Right lobe of liver (tissue), 6 donors: ENCODE results near the gene TAF3. TPM values are rescaled to one million over a fixed set of nuclear protein-coding genes. Genes with fewer than 3 reads are reported as not detected.

Experiments used
- ATAC-seq, 4 donors: fragments of 200-7000 bp; cut with Tn5 transposase; one replicate each; pipeline ENCODE4 v1.9.1; 2020; ENCODE audit warnings: mild to moderate bottlenecking in 4 of 4, moderate library complexity in 4 of 4
- DNase-seq, 3 donors: peaks; one replicate each; pipeline ENCODE4 v3.0.0-alpha.2; 2020
- H3K27ac ChIP-seq, 3 donors: fragments of 200-600 bp; one replicate each; pipeline ENCODE4 v1.8.0; 2022
- H3K27me3 ChIP-seq, 2 donors: fragments of 200-600 bp; one replicate each; pipeline ENCODE4 v1.8.0; 2022
- H3K36me3 ChIP-seq, 4 donors: fragments of 200-600 bp; sonication (generic) in 1 of 4; one replicate each; pipeline versions ENCODE4 v1.5.1 to v1.8.0; 2017 to 2022; ENCODE audit warnings: control low read depth in 1 of 4
- H3K4me1 ChIP-seq, 4 donors: fragments of 200-600 bp; sonication (generic) in 1 of 4; one replicate each; pipeline versions ENCODE4 v1.5.1 to v1.8.0; 2017 to 2022; ENCODE audit warnings: control low read depth in 1 of 4
- H3K4me3 ChIP-seq, 3 donors: fragments of 200-600 bp; one replicate each; pipeline ENCODE4 v1.8.0; 2022
- H3K9me3 ChIP-seq, 4 donors: fragments of 200-600 bp; sonication (generic) in 1 of 4; one replicate each; pipeline versions ENCODE4 v1.5.1 to v1.8.0; 2017 to 2022; ENCODE audit warnings: control low read depth in 1 of 4
- CTCF ChIP-seq, 4 donors: fragments of 200-600 bp in 3 of 4; fragments of 450-650 bp in 1 of 4; IDR thresholded peaks; one replicate each; pipeline versions ENCODE4 v1.5.1 to v1.8.0; 2016 to 2022; ENCODE audit warnings: antibody characterized with exemption in 4 of 4, mild to moderate bottlenecking in 2 of 4
- POLR2A ChIP-seq: fragments of 450-650 bp; IDR thresholded peaks from one replicate; pipeline ENCODE4 v1.6.1; 2017; ENCODE audit warnings: antibody characterized with exemption, mild to moderate bottlenecking
- WGBS: methylation state at CpG from one replicate; pipeline ENCODE4 v1.1.6; 2018; ENCODE audit warnings: low coverage, low lambda C conversion rate; ENCODE audit not compliant: insufficient coverage; ENCODE audit errors: missing lambda C conversion rate; 5-methylcytosine and 5-hydroxymethylcytosine counted together
- intact Hi-C, 2 donors: fragments of 100-400 bp; cut with DNase I; formaldehyde crosslinking; loops; one replicate each; pipeline versions ENCODE4 v1.11.2 to v1.14.1; 2022
- total RNA-seq, 6 experiments: library from RNA; depleted of rRNA in 2 of 6; stranded (reverse); fragments of >200 nt in 2 of 6; fragmentation: NEBNext Ultra II Directional in 3 of 6; extraction: Animal tissue kit (Norgen Biotek cat#: 25700) in 3 of 6; gene quantifications; one replicate each; pipeline versions ENCODE4 v1.1.0 to v1.2.4, GENCODE V29; 2016 to 2023
- donor health status: DM: no; HTN: yes; CAD: no.
- donor health status: DM: no; HTN: no; CAD: no.
- donor health status: DM: no; HTN: no; CAD: no.
- donor health status: DM: no; HTN: yes; CAD: no.
- donor health status: DM: no; HTN: yes; CAD: no.

Gene TAF3
- total RNA-seq, 6 experiments from 2014 or later, result 1.9 to 3.5 (median 3.0) TPM

DNA sequence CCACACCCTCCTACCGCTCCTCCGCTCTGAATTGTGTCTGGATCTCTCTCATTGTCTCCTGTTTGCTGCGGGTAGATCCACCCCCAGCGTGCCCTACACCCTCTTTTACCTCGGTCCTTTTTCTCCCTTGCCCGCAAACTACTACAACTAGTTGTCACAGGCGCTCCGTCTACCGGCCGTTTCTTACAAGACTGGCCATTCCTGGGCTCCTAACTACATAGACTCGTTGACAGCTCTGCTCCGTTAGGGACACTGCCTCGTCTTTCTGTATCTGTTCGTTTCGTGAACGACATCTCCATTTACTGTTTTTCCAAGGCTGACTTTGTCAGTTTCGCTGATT is 786 bp downstream of the TAF3 start:
- Histone ChIP-seq H3K4me1 (peaks cover 0 to 8% (median 4%) of the 10 kb centered on the region in 4 donors), H3K4me3 (peak overlapping the region; percentile 89 to 99 (median 98)), H3K27ac (peak overlapping the region in 1 of 3 donors; percentile 43), H3K36me3 (no peaks in the 10 kb centered on the region), H3K27me3 (no peaks in the 10 kb centered on the region), H3K9me3 (no peaks in the 10 kb centered on the region)
- WGBS, result 0% methylated on average over 17 of the region's 17 CpGs
- intact Hi-C loops, result no loop called here
- TF ChIP-seq CTCF (IDR thresholded peaks at IDR 0.05) (peak in 3 of 4 donors; percentile 26 to 42 (median 37)), POLR2A (no peak)
- ATAC-seq (peak; percentile 67 to 75 (median 72)), DNase-seq (peak; percentile 53 to 62 (median 54))

- 91% methylated on average over 3 of the region's 3 CpGs for WGBS
- Histone ChIP-seq H3K36me3 (peaks cover 0 to 15% (median 0%) of the 10 kb centered on the region in 4 donors), H3K9me3 (no peaks in the 10 kb centered on the region), H3K27me3 (no peaks in the 10 kb centered on the region), H3K4me1 (peaks cover 0 to 7% (median 4%) of the 10 kb centered on the region in 4 donors), H3K4me3 (no peak overlapping the region), H3K27ac (no peak overlapping the region)
- no peak for ATAC-seq
- intact Hi-C loops, result no loop called here
- TF ChIP-seq POLR2A (no peak), CTCF (IDR thresholded peaks at IDR 0.05) (no peak)
- DNase-seq, result no peak
Observed at GRCh38 chr10:7824251-7824650, 5.9 kb downstream of the TAF3 start.

DNA sequence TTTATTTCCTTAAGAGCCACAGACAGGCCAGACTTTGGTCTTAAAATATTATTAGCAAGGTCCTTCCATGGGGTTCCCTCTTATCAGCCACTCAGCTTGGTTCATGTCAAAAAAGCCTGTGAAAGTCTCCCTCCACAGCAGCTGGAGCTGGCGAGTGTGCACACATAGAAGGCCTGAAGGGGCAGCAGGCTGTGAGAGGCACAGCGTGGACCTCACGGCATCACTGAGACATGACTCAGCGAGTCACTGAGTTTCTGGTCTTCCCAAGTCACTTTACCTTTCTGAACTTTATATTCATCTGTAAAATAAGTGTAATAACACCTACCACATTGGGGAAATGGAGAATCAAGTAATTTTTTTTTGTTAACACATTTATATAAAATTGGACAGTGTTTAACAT is 8.7 kb downstream of the TAF3 start:
- no peaks in the 10 kb centered on the region for H3K27me3 ChIP-seq
- ATAC-seq (no peak), DNase-seq (no peak)
- H3K9me3 ChIP-seq, result no peaks in the 10 kb centered on the region
- 95% methylated on average over 4 of the region's 4 CpGs for WGBS
- H3K36me3 ChIP-seq, result peaks cover 0 to 15% (median 0%) of the 10 kb centered on the region in 4 donors
- TF ChIP-seq CTCF (IDR thresholded peaks at IDR 0.05) (no peak), POLR2A (no peak)
- no peak overlapping the region for H3K27ac ChIP-seq
- intact Hi-C loops, result no loop called here
- H3K4me1 ChIP-seq, result no peaks in the 10 kb centered on the region
- H3K4me3 ChIP-seq, result no peak overlapping the region

DNA sequence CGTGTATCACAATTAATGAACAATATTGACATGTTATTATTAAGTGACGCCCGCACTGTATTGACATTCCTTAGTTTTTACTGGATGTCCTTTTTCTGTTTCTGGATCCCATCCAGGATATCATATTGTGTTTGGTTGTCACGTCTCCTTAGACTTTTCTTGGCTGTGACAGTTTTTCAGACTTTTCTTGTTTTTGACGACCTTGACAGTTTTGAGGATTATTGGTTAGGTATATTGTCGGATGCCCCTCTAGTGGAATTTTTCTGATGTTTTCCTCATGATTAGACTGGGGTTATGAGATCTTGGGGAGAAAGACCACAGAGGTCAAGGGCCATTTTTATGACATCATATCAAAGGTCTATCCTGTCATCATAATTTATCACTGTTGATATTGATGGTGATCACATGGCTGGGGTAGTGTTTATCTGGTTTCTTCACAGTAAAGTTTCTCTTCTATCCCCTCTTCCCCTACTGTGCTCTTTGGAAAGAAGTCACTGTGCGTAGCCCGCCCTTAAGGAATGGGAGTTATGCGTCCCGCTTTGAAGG is 11.1 kb downstream of the TAF3 start:
- no peak for ATAC-seq
- TF ChIP-seq POLR2A (no peak), CTCF (IDR thresholded peaks at IDR 0.05) (no peak)
- H3K36me3 ChIP-seq, result peaks cover 0 to 13% (median 0%) of the 10 kb centered on the region in 4 donors
- no peak for DNase-seq
- no peak overlapping the region for H3K27ac ChIP-seq
- H3K27me3 ChIP-seq, result no peaks in the 10 kb centered on the region
- no peak overlapping the region for H3K4me3 ChIP-seq
- no peaks in the 10 kb centered on the region for H3K4me1 ChIP-seq
- whole genome bisulfite sequencing, result 96% methylated on average over 10 of the region's 10 CpGs
- no peaks in the 10 kb centered on the region for H3K9me3 ChIP-seq
- intact Hi-C loops, result no loop called here

- Histone ChIP-seq H3K36me3 (no peaks in the 10 kb centered on the region), H3K9me3 (no peaks in the 10 kb centered on the region), H3K27ac (no peak overlapping the region), H3K4me3 (no peak overlapping the region), H3K4me1 (no peaks in the 10 kb centered on the region), H3K27me3 (no peaks in the 10 kb centered on the region)
- WGBS, result 100% methylated on average over 1 of the region's 1 CpG
- intact Hi-C loops, result no loop called here
- ATAC-seq (no peak), DNase-seq (no peak)
- TF ChIP-seq POLR2A, result no peak
- no peak for TF ChIP-seq CTCF (IDR thresholded peaks at IDR 0.05)
Observed at GRCh38 chr10:7832060-7832459, 13.8 kb downstream of the TAF3 start.
